VCaP (cell line): ENCODE measurements around the gene ACP5.

Source experiments
- H3K27ac ChIP-seq: fragments of 450-650 bp; 2 replicates; pipeline ENCODE4 v1.5.1; 2017
- TF ChIP-seq, protein P1 (sequence below): fragments of 450-650 bp; conservative IDR thresholded peaks from 2 replicates; pipeline ENCODE4 v1.5.1; 2017; ENCODE audit warnings: mild to moderate bottlenecking, moderate library complexity

The ACP5 gene

DNA sequence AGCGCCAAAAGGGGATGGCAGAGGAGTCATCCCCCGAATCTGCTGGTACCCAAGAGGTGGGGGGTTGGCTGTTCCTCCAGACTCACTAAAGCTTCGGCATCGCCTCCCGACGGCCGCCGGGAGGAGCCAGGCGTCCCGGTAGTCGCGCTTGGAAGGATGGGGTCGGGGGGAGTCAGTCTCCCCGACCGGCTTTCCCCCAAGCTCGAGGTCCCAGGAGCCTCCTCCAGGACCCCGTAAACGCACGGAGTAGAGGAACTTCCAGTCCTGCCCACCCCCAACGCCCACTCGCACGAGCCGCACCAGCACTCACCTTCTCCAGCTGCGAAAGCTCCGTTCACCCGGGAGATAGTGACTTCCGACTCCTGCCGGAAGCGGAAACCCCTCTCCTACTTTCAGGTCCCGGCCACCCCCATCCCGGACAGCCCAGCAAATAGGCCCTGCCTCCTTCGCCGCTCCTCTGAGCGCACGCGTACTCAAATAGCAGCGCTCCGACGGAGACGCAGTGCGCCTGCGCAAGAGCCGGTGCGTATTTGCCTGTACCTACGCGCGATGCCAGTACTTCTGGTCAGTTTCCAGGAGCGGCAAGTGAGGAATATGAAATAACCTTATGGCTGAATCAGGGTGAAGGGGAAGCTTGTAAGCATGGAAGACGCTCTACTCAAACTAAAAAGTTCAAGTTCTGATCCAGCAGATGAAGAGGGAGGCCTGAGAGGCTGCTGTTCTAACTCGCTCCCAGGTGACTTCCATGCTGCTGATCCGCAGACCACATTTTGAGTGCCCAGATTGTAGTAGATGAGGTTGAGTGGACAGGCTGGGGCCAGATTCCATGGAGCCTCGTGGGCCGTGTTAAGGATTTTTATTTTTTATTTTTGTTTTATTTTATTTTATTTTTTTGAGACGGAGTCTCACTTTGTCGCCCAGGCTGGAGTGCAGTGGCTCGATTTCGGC lies 18.3 kb downstream of the ACP5 start, which contains the start of gene ELOF1:
TSS of gene ELOF1 (minus strand) at position 350 of the 948 bp plus-strand sequence. CDS start 4,883 bp downstream, outside the sequence.
- TF ChIP-seq, protein P1, sequence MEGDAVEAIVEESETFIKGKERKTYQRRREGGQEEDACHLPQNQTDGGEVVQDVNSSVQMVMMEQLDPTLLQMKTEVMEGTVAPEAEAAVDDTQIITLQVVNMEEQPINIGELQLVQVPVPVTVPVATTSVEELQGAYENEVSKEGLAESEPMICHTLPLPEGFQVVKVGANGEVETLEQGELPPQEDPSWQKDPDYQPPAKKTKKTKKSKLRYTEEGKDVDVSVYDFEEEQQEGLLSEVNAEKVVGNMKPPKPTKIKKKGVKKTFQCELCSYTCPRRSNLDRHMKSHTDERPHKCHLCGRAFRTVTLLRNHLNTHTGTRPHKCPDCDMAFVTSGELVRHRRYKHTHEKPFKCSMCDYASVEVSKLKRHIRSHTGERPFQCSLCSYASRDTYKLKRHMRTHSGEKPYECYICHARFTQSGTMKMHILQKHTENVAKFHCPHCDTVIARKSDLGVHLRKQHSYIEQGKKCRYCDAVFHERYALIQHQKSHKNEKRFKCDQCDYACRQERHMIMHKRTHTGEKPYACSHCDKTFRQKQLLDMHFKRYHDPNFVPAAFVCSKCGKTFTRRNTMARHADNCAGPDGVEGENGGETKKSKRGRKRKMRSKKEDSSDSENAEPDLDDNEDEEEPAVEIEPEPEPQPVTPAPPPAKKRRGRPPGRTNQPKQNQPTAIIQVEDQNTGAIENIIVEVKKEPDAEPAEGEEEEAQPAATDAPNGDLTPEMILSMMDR = peak; percentile 37

DNA sequence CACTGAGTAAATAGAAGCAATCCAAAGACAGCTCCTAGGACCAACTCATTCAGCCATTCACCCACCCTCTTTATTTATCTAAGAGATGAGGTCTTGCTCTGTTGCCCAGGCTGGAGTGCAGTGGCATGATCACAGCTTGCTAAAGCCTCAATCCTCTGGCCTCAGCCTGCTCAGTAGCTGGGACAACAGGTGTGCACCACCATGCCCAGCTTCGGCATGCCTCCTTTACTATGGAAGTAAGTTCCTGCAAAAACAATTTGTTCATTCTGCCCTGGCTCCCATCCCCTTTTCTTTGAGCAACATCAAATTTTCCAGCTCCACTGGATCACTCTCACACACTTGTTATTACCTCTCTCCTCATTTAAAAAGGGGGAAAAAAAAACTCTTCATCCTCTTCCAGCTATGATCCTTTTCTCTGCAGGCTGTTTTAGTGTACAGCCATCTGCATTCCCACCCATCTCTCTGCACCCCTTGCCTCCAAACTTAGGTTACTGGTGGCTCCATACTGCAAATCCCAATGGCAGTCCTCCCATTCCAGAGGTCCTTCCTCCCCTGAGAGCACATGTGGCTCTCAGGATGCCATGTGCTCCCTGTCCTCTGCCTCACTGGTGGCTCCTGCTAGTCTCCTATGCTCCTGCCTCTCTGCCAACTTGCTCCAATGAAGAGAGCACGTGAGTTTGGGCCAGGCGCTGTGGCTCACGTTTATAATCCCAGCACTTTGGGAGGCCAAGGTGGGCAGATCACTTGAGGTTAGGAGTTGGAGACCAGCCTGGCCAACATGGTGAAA lies 20.6 kb downstream of the ACP5 start:
- H3K27ac ChIP-seq = no peak overlapping the region
- TF ChIP-seq, protein P1 = no peak

More for the DNA sequence above, 18.3 kb downstream of the ACP5 start, which contains the start of gene ELOF1:
- H3K27ac ChIP-seq = peak within 1 kb of the TSS; percentile 83

DNA sequence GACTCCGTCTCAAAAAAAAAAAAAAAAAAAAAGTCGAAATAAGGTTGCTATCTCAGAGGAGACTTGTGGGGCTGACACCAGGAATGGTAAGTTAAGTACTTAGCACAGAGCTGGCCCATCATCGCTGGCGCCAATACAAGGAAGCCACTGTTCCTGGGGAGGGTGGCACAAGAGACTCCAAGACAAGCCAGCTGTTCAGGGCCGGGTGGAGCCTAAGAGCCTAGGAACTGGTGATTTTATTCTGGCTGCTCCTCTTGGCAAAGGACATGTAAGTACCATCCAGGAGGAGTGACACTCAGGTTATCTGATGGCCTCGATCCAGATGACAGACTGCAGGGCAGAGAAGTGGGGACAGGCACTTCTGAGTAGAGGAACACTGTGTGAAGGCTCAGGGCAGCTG lies 22.2 kb downstream of the ACP5 start:
- TF ChIP-seq, protein P1 = no peak
- H3K27ac ChIP-seq = no peak overlapping the region

DNA sequence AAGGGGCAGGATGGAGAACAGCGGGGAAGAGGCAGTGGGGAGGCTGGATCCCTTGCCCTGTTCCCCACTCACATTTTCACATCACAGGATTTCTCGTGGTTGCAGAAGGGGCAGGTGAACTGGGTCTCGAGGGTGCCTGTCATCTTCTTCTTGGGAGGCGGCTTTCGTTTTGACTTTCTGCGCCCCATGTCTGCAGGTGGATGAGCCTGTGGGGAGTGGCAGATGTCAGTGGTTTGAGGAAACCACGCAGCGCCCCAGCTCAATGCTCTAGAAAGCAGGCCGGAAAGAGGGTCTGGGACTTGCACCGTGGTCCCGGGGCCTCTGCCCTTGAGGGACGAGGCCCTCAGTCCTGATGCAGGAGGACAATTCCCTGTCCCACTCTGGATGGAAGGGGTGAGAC lies 23.3 kb downstream of the ACP5 start:
- TF ChIP-seq, protein P1 = no peak
- H3K27ac ChIP-seq = no peak overlapping the region

DNA sequence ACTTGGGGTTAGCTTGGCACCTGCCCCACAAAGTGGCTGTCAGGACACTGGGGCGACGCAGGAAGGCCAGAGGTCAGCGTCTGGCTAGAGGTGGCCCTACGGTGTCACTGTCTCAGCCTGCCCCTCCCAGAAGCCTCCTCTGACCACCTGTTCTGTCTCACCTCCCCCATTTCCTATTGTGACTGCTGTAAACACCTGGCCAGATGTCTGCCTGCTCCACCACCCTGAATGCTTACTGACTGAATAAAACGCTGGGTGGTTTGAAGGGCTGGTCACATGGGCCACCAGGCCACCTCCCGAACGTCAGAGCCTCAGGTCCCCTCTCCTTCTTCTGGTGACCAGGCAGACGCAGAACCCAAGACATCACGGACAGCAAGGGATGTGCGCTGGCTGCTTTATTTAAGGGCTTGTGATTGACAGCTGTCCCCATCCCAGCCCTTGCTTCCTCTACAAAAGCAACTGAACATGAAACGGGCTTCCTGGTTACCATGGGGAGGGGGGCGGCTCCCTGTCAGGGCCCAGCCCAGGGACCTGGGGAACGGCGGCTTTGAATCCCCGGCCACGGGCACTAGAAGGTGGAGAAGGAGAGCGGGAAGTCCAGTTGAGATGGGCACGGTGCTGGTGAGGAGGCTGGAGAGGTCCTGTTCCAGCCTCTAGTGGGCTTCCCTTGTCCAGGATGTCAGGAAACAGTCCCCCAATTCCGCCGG lies 24.6 kb downstream of the ACP5 start:
- H3K27ac ChIP-seq = no peak overlapping the region
- TF ChIP-seq, protein P1 = no peak

DNA sequence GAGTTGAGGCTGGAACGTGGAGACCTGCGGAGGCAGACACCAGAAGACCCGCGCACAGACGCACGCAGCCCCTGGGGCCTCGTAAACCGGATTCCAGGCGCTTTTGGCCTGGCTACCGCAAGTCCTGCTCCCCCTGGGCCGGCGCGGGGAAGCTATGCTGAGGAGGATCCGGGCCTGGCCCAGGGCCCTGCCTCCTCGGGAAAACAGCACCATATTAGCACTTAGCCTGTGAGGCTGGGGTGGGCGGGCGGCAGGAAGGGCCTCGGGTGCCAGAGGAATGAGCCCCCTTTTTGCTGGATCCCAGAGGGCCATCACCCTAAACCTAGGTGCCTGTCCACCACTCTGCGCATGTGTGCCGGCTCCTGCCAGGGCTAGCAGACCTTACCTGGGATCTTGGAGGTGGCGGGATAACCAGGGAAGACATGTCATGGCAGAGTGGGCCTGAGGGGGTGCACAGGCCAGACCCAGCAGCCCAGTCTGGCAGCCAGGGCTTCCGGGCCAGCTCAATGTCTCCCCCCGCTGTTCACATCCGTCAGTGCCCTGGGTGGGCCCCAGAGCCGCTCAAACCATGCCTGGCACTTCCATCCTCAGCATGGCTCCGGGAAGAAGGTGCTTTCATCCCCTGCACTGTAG lies 25.7 kb downstream of the ACP5 start:
- no peak overlapping the region for H3K27ac ChIP-seq
- TF ChIP-seq, protein P1 = peak; percentile 37; the same call in 1 of the 2 replicates
